Mucosa of rectum (tissue), 2 donors: Measurements from ENCODE around the gene FHL2.

Source experiments
- H3K27ac ChIP-seq, 2 donors: one replicate each; pipeline ENCODE4 v1.7.0; 2013; ENCODE audit warnings: inconsistent platforms in 2 of 2, low read depth in 2 of 2, low read length in 2 of 2
- H3K27me3 ChIP-seq, 2 donors: one replicate each; pipeline ENCODE4 v1.7.0; 2013; ENCODE audit warnings: low read length in 2 of 2; ENCODE audit not compliant: control insufficient read depth in 2 of 2, insufficient read depth in 2 of 2
- H3K36me3 ChIP-seq, 2 donors: one replicate each; pipeline ENCODE4 v1.7.0; 2013; ENCODE audit warnings: low read length in 2 of 2; ENCODE audit not compliant: control insufficient read depth in 2 of 2, insufficient read depth in 2 of 2
- H3K4me1 ChIP-seq, 2 donors: one replicate each; pipeline ENCODE4 v1.7.0; 2013; ENCODE audit warnings: low read length in 2 of 2, mild to moderate bottlenecking in 1 of 2; ENCODE audit not compliant: control insufficient read depth in 2 of 2, insufficient read depth in 2 of 2
- H3K4me3 ChIP-seq, 2 donors: one replicate each; pipeline ENCODE4 v1.7.0; 2013; ENCODE audit warnings: low read length in 2 of 2
- H3K9ac ChIP-seq, 2 donors: one replicate each; pipeline ENCODE4 v1.7.0; 2013; ENCODE audit warnings: low read length in 2 of 2, low read depth in 1 of 2, mild to moderate bottlenecking in 1 of 2
- H3K9me3 ChIP-seq, 2 donors: one replicate each; pipeline ENCODE4 v1.7.0; 2013; ENCODE audit warnings: low read length in 2 of 2; ENCODE audit not compliant: control insufficient read depth in 2 of 2
- donor health status: healthy.
- donor health status: Normal muscosa, but diverticular disease.

FHL2 gene

DNA sequence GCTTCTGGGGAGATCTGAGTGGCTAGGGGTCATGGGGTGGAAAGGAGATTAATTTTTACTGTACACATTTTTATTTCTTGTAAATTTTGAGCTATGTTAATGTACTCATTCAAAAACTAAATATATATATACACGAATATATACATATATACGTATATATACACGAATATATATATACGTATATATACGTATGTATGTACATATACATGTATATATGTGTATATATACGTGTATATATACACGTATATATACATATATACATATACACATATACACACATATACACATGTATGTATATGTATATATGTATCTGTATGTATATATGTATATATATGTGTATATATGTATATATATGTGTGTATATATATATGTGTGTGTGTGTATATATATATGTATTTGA lies 3.0 kb upstream of the FHL2 start:
- Histone ChIP-seq H3K27ac (no peak overlapping the region), H3K9ac (no peak overlapping the region), H3K4me1 (peaks cover 15 to 42% of the 10 kb centered on the region in 2 donors), H3K27me3 (peaks cover 0 to 3% of the 10 kb centered on the region in 2 donors), H3K36me3 (no peaks in the 10 kb centered on the region), H3K9me3 (no peaks in the 10 kb centered on the region), H3K4me3 (no peak overlapping the region)

DNA sequence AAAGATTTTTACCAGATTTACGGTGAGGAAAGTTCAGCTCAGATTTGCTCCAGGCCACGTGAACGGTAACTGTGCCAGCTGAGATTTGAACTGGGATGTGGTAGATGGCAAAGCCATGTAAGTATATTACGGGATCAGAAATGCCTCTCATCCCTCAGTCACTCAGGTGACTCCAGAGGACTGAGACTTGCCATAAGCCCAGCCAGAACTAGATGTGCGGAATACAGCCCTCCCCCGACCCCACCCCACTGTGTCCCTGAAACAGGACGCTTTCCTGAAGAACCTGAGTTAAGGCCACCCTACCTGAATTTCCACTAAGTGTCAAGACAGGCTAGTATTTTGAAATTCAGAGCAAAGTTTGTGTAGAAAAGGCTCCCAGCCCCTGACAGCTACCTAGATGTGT lies 1.3 kb upstream of the FHL2 start:
- no peaks in the 10 kb centered on the region for H3K36me3 ChIP-seq
- H3K9ac ChIP-seq: peak overlapping the region in 1 of 2 donors; percentile 26
- no peak overlapping the region for H3K4me3 ChIP-seq
- peaks cover 0 to 3% of the 10 kb centered on the region in 2 donors for H3K27me3 ChIP-seq
- peak overlapping the region; percentile 93 to 96 for H3K27ac ChIP-seq
- peaks cover 15 to 51% of the 10 kb centered on the region in 2 donors for H3K4me1 ChIP-seq
- H3K9me3 ChIP-seq: no peaks in the 10 kb centered on the region

DNA sequence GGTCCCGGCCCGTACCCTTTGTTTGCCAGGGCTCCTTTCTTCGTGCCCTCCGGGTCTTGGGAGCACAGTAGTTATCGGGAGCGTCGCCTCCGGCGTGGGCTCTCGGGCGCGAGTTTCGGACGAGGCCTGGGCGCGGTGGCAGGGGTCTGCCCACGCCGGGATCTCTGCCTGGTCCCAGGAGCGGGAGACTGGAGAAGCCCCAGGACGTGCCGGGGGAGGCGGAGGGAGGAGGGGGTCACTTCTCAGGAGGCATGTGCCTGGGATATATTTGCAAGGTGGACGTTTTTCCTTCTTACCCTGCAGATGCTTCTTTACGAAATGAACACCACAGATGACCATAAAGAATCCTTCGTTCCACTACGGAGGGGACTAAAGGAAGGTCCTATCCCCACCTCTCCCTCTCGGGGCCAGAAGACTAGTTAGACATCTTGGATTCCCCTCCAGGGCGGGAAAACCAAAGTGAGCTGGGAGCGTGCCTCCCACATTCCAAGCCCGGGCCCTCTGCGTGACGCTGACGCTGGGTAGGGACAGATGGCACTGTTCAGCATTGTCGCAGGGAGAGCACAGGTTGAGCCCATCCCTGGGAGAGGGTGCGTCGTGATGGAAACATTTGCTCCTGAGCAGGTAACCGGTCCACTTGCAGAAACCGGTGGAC lies 483 bp upstream of the FHL2 start:
- peak overlapping the region; percentile 86 to 88 for H3K4me3 ChIP-seq
- peak overlapping the region; percentile 93 to 96 for H3K27ac ChIP-seq
- peaks cover 15 to 51% of the 10 kb centered on the region in 2 donors for H3K4me1 ChIP-seq
- peaks cover 0 to 3% of the 10 kb centered on the region in 2 donors for H3K27me3 ChIP-seq
- no peaks in the 10 kb centered on the region for H3K36me3 ChIP-seq
- H3K9me3 ChIP-seq: no peaks in the 10 kb centered on the region
- H3K9ac ChIP-seq: peak overlapping the region; percentile 98 to 99

DNA sequence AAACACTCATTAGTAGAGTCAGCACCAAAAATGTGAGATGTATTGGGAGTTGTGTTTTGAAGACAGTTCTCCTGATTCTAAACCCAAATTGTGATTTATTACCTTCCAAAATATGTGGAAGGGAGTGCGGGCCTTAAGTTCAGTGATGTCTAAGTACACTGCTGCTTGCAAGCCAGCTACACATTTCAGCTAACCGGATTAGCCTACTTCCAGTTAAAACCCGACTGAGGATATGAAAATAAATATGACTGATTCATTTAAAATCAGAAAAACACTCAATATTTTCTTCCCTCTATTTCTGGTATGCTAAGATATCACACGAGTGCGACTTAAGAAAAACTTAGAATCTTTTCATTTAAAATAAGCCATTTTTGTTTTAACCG lies 907 bp downstream of the FHL2 start:
- Histone ChIP-seq H3K27me3 (peaks cover 0 to 3% of the 10 kb centered on the region in 2 donors), H3K4me1 (peaks cover 10 to 42% of the 10 kb centered on the region in 2 donors), H3K4me3 (peak overlapping the region; percentile 86 to 88), H3K9ac (peak overlapping the region; percentile 98 to 99), H3K27ac (peak overlapping the region; percentile 93 to 96), H3K9me3 (no peaks in the 10 kb centered on the region), H3K36me3 (peaks cover 4% of the 10 kb centered on the region in 2 donors)

DNA sequence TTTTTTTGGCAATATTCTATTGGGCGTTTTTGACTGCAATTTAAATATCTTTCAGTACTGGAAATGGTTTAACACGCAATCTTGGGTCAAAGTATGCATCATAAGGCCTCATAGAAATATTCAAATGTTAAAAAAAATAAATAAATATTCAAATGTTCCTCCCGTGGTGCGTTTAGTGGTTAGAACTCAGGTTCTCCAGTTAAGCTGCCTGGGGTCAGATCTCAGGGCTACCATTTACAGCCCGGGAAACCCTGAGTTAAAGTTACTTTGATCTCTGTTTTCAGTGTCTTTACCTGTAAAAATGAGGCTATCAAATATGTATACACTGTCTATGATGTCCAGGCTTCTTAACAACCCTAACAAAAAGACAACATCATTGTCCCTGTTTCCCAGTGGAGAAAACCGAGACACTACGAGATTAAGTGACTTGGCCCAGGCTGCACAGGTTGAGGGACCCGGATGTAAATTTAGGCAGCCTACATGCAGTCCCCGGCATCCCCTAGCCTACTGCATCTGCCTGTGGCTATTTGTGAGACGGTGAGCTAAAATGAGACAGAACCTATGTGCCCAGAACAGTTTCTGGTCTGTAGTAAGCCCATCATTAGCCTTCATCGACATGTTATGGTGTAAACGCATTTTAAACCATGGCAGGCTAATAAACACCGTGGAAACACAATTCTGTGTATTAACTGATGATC lies 1.7 kb downstream of the FHL2 start:
- Histone ChIP-seq H3K4me3 (peak overlapping the region; percentile 66 to 86), H3K36me3 (peaks cover 4% of the 10 kb centered on the region in 2 donors), H3K9ac (peak overlapping the region; percentile 27 to 99), H3K4me1 (peaks cover 10 to 42% of the 10 kb centered on the region in 2 donors), H3K27me3 (peaks cover 0 to 3% of the 10 kb centered on the region in 2 donors), H3K27ac (peak overlapping the region; percentile 46 to 81), H3K9me3 (no peaks in the 10 kb centered on the region)

DNA sequence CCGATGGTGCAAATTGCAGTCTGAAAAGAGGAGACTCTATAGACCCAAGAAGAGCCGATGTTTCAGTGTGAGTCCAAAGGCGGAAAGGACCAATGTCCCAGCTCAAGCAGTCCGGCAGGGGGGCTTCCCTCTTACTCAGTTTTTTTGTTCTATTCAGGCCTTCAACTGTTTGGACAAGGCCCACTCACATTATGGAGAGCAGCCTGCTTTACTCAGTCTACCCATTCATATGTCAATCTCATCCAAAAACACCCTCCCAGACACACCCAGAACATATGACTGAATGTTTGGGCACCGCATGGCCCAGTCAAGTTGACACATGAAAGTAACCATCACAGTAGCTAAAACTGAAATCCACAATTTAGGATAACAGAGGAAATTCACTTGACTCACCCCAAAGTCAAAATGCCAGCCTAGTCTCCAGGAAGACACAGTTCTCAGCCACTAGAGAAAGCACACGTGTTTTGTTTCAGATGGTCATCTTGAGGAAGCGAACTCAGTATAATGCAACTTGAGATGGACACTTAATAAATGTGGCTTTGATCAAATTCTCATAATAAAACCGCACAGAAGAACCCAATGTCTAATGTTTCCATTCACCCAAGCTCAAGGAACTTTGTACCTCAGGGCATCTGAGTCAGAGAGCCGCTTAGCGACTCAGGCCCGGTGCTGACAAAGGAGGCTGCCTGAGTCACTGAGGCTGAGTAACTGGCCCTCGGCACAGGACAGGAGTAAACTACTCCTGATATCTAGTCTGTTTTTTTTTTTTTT lies 2.4 kb downstream of the FHL2 start:
- Histone ChIP-seq H3K27ac (peak overlapping the region; percentile 45 to 81), H3K4me3 (peak overlapping the region; percentile 53 to 66), H3K27me3 (peaks cover 0 to 3% of the 10 kb centered on the region in 2 donors), H3K36me3 (peaks cover 4% of the 10 kb centered on the region in 2 donors), H3K9ac (peak overlapping the region; percentile 3 to 28), H3K9me3 (no peaks in the 10 kb centered on the region), H3K4me1 (peaks cover 10 to 50% of the 10 kb centered on the region in 2 donors)

DNA sequence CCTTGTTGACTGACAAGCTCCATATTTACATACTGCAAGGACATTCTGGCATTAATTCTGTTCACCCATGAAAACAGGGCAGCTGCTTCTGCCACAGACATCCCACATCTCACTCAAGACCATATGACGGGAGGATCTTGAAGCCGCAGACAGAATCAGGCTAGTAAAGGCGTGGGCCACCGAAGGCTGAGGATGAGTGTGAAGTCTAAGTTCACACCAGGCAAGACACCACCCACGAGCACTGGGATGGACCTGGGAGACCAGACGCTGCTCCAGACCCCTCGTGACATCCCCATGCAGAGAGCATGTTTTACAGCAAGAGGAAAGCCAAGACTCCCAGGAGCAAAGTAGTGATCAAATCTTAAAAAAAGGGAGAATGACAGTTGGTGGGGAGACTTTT lies 3.2 kb downstream of the FHL2 start:
- Histone ChIP-seq H3K36me3 (peaks cover 4% of the 10 kb centered on the region in 2 donors), H3K27ac (peak overlapping the region; percentile 13 to 81), H3K4me1 (peaks cover 10 to 57% of the 10 kb centered on the region in 2 donors), H3K9me3 (no peaks in the 10 kb centered on the region), H3K9ac (peak overlapping the region in 1 of 2 donors; percentile 29), H3K4me3 (peak overlapping the region in 1 of 2 donors; percentile 45), H3K27me3 (peaks cover 0 to 3% of the 10 kb centered on the region in 2 donors)

DNA sequence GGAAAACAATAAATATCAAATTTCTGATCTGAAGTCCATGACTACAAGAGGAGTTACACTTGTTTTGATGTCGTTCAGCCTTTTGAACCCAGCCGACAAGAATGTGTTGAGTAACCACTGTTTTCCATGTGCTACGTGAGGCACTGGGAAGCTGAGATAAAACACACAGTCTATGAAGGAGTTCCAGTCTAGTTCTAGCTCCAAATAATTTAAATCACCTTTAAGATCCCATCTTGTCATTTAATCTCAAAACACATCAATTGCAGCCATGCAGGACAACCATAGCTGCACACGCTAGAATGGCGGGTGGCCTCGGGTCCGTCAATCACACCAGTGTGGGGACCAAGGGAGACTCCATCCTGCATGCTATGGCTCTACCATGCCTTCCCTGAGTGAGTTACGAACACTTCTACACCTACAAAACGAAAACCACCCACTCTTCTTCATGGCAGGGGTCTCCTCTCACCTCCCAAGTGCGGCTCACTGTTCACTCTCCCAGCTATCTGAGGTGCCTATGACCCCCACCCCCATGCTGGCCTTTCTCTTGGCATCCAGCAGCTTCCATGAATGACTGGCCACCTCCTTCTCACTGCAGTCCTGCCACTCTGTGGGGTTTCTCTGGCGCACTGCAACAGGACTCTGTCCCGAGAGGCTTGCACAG lies 3.8 kb downstream of the FHL2 start:
- Histone ChIP-seq H3K4me1 (peaks cover 6 to 53% of the 10 kb centered on the region in 2 donors), H3K9ac (peak overlapping the region in 1 of 2 donors; percentile 29), H3K9me3 (no peaks in the 10 kb centered on the region), H3K27ac (peak overlapping the region; percentile 13 to 81), H3K36me3 (peaks cover 4% of the 10 kb centered on the region in 2 donors), H3K27me3 (peaks cover 0 to 3% of the 10 kb centered on the region in 2 donors), H3K4me3 (peak overlapping the region in 1 of 2 donors; percentile 45)

DNA sequence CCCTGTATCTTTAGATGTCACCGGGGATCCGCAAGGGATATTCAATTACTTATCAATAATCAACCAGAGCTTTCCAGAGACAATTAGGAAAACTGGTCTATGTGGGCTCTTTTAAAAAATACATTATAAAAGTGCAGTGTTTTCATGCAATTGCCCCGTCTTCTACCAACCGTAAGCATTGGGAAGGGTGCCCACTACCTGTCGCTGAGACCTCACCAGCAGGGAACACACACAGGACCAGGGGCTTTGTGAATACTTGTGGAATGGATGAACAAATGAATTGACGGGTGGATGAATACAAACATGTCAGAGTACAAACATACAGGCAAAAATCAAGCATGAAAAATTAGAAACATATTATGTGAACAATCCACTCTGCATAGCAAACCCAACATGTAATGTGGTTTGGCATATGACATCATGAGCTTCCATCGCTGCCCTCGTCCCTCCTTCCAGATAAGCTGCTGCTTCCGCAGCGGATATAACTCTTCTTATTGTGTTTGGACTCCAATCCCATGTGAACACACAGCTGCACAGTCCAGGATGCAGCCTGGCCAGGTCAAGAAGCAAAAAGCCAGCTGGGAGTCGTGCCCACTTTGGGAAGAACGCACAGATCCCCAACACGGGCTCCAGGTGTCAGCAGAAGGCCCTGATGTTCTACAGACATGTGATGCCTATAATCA lies 5.3 kb downstream of the FHL2 start:
- Histone ChIP-seq H3K36me3 (peaks cover 4% of the 10 kb centered on the region in 2 donors), H3K27ac (no peak overlapping the region), H3K4me3 (no peak overlapping the region), H3K27me3 (no peaks in the 10 kb centered on the region), H3K9ac (no peak overlapping the region), H3K4me1 (peaks cover 0 to 47% of the 10 kb centered on the region in 2 donors), H3K9me3 (no peaks in the 10 kb centered on the region)
